Measurements from ENCODE around the gene VPS37B.

VPS37B gene

DNA sequence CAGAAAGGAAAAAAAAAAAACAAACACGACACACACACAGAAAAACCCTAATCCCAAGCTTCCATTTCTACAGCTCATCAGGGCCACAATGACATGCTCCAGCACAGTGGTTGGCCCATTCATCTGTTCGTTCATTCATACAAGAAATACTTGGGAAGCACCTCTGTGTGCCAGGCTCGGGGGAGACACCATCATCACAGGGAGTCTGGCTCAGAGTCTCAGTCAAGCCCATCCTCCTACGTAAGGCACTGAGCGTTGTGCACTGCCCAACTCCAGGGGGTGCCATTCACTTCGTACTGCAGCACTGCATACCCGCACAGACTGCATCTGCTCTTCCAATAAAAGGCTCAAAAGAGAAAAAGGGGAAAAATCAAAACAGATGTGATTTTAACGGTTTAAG, 15.3 kb downstream of the VPS37B start:
- no peaks in the 10 kb centered on the region for H3K79me2 ChIP-seq (ENCODE audit: insufficient read depth, low read length)
- H3K4me2 ChIP-seq (ENCODE audit: low read depth, low read length, poor library complexity, severe bottlenecking) = no peak overlapping the region
- H3K9me3 ChIP-seq (ENCODE audit: insufficient read depth, low read length) = no peaks in the 10 kb centered on the region
- no peaks in the 10 kb centered on the region for H3K36me3 ChIP-seq (ENCODE audit: low read length)
- no peak overlapping the region for H3K9ac ChIP-seq (ENCODE audit: low read length)
- H3K9me2 ChIP-seq (replicated peaks; ENCODE audit: insufficient read depth, low read length) = no peaks in the 10 kb centered on the region
- no peak for TF ChIP-seq EZH2phosphoT487 (conservative IDR thresholded peaks at IDR 0.05; ENCODE audit: low read length)
- peak; percentile 30 for TF ChIP-seq CTCF (IDR thresholded peaks at IDR 0.05; ENCODE audit: insufficient read depth, low read length, poor library complexity, severe bottlenecking)
- H4K20me1 ChIP-seq (ENCODE audit: low read depth, low read length) = no peaks in the 10 kb centered on the region
- H3K4me3 ChIP-seq (ENCODE audit: insufficient read depth, low read length, poor library complexity, severe bottlenecking) = no peak overlapping the region
- H3K27ac ChIP-seq (ENCODE audit: low read depth, low read length) = no peak overlapping the region
- H2AFZ ChIP-seq (ENCODE audit: low read depth, low read length, severe bottlenecking) = no peak overlapping the region
- no peaks in the 10 kb centered on the region for H3K27me3 ChIP-seq (ENCODE audit: low read length)
- H3F3A ChIP-seq (ENCODE audit: insufficient read depth) = no peaks in the 10 kb centered on the region

DNA sequence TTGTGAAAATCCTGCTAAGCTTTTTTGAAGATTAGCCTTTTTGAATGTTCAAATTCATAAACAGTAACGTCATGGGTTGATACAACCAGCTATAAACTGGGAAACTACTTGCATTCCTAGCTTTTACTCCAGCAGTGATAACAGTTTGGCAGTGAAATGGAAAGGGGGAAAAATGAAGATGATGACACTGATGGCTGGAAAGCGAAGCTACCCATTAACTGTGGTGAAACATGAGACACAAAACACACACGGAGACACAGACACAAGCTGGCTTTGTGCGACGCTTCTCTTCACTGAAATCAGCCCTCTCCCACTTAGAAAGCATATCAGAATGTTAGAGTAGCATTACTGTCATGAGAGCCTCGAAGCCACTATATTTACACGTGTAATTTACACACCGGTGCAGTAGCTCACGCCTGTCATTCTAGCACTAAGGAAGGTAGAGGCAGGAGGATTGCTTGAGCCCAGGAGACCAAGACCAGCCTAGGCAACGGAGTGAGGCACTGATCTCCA, 15.7 kb downstream of the VPS37B start:
- no peaks in the 10 kb centered on the region for H3K36me3 ChIP-seq (ENCODE audit: low read length)
- H3K9me2 ChIP-seq (replicated peaks; ENCODE audit: insufficient read depth, low read length) = no peaks in the 10 kb centered on the region
- H3F3A ChIP-seq (ENCODE audit: insufficient read depth) = no peaks in the 10 kb centered on the region
- no peaks in the 10 kb centered on the region for H4K20me1 ChIP-seq (ENCODE audit: low read depth, low read length)
- no peaks in the 10 kb centered on the region for H3K79me2 ChIP-seq (ENCODE audit: insufficient read depth, low read length)
- no peak overlapping the region for H3K4me2 ChIP-seq (ENCODE audit: low read depth, low read length, poor library complexity, severe bottlenecking)
- no peaks in the 10 kb centered on the region for H3K9me3 ChIP-seq (ENCODE audit: insufficient read depth, low read length)
- TF ChIP-seq CTCF (IDR thresholded peaks at IDR 0.05; ENCODE audit: insufficient read depth, low read length, poor library complexity, severe bottlenecking) (no peak), EZH2phosphoT487 (conservative IDR thresholded peaks at IDR 0.05; ENCODE audit: low read length) (no peak)
- H3K4me3 ChIP-seq (ENCODE audit: insufficient read depth, low read length, poor library complexity, severe bottlenecking) = no peak overlapping the region
- no peak overlapping the region for H3K9ac ChIP-seq (ENCODE audit: low read length)
- no peak overlapping the region for H3K27ac ChIP-seq (ENCODE audit: low read depth, low read length)
- no peaks in the 10 kb centered on the region for H3K27me3 ChIP-seq (ENCODE audit: low read length)
- H2AFZ ChIP-seq (ENCODE audit: low read depth, low read length, severe bottlenecking) = no peak overlapping the region

DNA sequence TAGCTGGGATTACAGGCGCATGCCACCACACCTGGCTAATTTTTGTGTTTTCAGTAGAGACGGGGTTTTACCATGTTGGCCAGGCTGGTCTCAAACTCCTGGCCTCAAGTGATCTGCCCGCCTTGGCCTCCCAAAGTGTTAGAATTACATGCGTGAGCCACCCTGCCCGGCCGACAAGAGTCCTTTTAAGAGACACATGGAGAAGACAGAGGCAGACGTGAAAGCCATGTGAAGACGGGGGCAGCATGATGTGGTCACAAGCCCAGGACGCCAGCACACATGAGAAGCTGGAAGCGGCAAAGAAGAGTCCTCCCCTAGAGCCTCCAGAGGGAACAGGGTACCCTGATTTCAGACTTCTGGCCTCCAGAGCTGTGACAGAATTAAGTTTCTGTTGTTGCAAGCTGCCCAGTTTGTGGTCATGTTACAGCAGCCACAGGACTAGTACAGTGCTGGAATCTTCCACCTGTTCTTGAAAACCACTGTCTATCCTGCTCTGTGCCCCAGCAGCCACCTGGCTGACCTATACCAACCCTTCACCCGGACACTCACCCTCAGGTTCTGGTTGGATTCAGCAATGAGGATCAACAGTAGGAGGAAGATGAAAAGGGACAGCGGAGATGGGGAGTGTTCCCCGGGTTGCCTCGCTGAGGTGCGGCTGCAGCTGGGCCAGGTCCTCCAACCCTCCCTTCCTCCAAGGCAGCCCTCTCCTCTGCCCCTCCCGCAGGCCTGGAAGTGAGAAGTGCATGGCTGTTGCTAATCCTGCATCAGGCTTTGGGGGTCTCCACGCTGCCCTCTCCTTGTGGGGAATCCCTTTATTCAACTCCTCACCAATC, 16.9 kb downstream of the VPS37B start:
- no peak for TF ChIP-seq EZH2phosphoT487 (conservative IDR thresholded peaks at IDR 0.05; ENCODE audit: low read length)
- TF ChIP-seq CTCF (IDR thresholded peaks at IDR 0.05; ENCODE audit: insufficient read depth, low read length, poor library complexity, severe bottlenecking) = no peak
- Histone ChIP-seq H3K36me3 (ENCODE audit: low read length) (no peaks in the 10 kb centered on the region), H3F3A (ENCODE audit: insufficient read depth) (no peaks in the 10 kb centered on the region), H3K9ac (ENCODE audit: low read length) (no peak overlapping the region), H2AFZ (ENCODE audit: low read depth, low read length, severe bottlenecking) (no peak overlapping the region), H3K4me3 (ENCODE audit: insufficient read depth, low read length, poor library complexity, severe bottlenecking) (no peak overlapping the region), H3K9me3 (ENCODE audit: insufficient read depth, low read length) (no peaks in the 10 kb centered on the region), H3K79me2 (ENCODE audit: insufficient read depth, low read length) (no peaks in the 10 kb centered on the region), H3K27ac (ENCODE audit: low read depth, low read length) (no peak overlapping the region), H3K9me2 (replicated peaks; ENCODE audit: insufficient read depth, low read length) (no peaks in the 10 kb centered on the region), H3K27me3 (ENCODE audit: low read length) (no peaks in the 10 kb centered on the region), H4K20me1 (ENCODE audit: low read depth, low read length) (no peaks in the 10 kb centered on the region), H3K4me2 (ENCODE audit: low read depth, low read length, poor library complexity, severe bottlenecking) (no peak overlapping the region)
